ENCODE data around the gene SNCG.

The SNCG gene

DNA sequence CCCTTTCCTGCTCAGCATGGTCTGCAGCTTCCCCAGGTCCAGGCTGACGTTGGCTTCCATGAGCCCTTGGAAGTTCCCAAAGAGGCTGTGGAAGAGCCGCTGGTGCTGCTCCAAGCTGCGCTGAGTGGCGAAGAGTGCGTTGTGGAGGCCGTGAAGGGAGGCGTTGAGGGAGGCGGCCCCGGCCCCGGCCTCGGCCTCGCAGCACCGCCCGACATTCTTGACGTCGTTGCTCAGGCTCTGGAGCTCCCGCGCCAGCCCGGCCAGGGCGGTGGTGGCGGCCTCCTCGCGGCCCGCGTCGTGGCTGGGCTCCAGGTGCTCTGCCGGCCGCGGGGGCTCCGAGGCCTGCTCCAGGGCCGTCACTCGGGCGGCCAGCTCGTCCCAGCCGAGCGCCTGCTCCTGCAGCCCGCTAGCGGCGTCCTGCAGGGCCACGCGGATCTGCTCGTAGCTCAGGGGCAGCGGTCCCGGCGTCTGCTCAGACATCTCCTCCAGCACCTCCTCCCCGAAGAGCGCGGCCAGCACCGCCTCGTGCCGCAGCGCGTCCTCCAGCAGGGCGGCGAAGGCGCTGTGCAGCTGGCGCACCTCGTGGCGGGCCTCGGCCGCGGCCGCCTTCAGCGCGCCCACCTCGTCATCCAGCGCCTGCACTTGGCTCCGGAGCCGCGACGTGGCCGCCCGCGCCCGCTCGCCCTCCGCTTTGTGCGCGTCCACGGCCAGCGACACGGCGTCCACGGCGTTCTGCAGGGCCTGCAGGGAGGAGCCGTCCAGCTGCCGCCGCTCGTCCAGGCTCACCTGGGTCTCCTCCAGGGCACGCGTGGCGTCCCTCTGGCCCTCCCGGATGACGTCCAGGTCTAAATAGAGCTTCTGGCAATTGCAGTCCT lies 15.7 kb upstream of the SNCG start:
- TF ChIP-seq TAF1 (IDR thresholded peaks at IDR 0.05; ENCODE audit: borderline replicate concordance, insufficient read depth, low read length) (no peak), SIN3A (IDR thresholded peaks at IDR 0.05; ENCODE audit: borderline replicate concordance, insufficient read depth, low read length) (no peak), POLR2AphosphoS5 (IDR thresholded peaks at IDR 0.05; ENCODE audit: low read depth, low read length) (no peak), FOXP2 (optimal IDR thresholded peaks at IDR 0.05; ENCODE audit: borderline replicate concordance, extremely low read depth, extremely low read length, insufficient read depth) (no peak)
- TF ChIP-seq, protein P1, sequence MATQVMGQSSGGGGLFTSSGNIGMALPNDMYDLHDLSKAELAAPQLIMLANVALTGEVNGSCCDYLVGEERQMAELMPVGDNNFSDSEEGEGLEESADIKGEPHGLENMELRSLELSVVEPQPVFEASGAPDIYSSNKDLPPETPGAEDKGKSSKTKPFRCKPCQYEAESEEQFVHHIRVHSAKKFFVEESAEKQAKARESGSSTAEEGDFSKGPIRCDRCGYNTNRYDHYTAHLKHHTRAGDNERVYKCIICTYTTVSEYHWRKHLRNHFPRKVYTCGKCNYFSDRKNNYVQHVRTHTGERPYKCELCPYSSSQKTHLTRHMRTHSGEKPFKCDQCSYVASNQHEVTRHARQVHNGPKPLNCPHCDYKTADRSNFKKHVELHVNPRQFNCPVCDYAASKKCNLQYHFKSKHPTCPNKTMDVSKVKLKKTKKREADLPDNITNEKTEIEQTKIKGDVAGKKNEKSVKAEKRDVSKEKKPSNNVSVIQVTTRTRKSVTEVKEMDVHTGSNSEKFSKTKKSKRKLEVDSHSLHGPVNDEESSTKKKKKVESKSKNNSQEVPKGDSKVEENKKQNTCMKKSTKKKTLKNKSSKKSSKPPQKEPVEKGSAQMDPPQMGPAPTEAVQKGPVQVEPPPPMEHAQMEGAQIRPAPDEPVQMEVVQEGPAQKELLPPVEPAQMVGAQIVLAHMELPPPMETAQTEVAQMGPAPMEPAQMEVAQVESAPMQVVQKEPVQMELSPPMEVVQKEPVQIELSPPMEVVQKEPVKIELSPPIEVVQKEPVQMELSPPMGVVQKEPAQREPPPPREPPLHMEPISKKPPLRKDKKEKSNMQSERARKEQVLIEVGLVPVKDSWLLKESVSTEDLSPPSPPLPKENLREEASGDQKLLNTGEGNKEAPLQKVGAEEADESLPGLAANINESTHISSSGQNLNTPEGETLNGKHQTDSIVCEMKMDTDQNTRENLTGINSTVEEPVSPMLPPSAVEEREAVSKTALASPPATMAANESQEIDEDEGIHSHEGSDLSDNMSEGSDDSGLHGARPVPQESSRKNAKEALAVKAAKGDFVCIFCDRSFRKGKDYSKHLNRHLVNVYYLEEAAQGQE (IDR thresholded peaks at IDR 0.05; ENCODE audit: insufficient read depth in 1 of 2, low read depth in 2 of 2, low read length in 2 of 2), result no peak

DNA sequence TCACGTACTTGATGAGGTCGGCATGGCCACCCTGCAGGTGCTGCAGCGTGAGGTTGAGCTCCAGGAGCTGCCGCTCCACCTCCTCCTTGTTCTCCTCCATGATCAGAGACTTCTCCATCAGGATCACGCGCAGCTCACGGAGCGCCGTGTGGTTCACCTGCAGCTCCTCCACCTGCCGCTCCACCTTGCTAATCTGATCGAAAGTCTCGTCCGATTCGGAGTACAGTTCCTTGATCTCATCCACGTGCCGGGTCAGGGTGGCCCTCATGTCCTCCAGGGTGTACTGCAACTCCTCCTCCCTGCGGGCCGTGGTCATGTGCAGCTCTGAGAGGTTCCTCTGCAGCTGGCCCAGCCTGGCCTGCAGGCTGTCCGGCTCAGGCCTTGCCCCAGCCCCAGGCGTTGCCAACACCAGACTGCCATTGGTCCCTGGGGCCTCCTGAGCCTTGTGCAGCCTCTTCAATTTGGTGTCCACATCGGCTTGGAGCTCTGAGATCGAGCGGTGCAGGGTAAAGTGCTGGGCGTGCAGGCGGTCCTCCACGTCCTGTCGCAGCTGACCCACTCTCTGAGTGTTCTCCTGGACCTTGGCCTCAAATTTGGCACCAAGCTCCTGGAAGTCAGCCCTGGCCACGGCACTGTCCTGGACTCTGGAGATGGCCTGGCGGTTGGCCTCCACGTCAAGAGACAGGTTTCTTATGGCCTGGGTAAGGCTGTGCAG lies 14.9 kb upstream of the SNCG start:
- TF ChIP-seq SIN3A (IDR thresholded peaks at IDR 0.05; ENCODE audit: borderline replicate concordance, insufficient read depth, low read length) (no peak), TAF1 (IDR thresholded peaks at IDR 0.05; ENCODE audit: borderline replicate concordance, insufficient read depth, low read length) (no peak), POLR2AphosphoS5 (IDR thresholded peaks at IDR 0.05; ENCODE audit: low read depth, low read length) (no peak), FOXP2 (optimal IDR thresholded peaks at IDR 0.05; ENCODE audit: borderline replicate concordance, extremely low read depth, extremely low read length, insufficient read depth) (no peak)

DNA sequence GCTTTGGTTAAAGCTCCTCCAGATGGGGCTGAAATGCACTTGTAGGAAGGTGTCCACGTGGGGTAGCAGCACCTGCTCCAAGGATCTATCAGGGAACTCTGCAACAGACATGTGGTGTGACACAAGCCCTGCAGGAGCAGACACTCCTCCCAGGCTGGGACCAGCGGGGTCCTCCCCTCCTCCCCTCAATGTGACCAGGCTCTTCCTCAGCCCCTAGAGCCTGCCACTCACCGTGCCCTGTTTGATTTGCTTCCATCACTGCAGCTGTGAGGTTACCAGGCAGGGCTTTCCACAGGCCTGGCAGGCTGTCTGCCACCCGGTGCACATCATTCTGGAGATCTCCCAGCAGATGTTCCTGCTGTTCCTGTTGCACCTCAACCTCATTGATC lies 14.4 kb upstream of the SNCG start:
- TF ChIP-seq POLR2AphosphoS5 (IDR thresholded peaks at IDR 0.05; ENCODE audit: low read depth, low read length) (no peak), FOXP2 (optimal IDR thresholded peaks at IDR 0.05; ENCODE audit: borderline replicate concordance, extremely low read depth, extremely low read length, insufficient read depth) (no peak), TAF1 (IDR thresholded peaks at IDR 0.05; ENCODE audit: borderline replicate concordance, insufficient read depth, low read length) (no peak), SIN3A (IDR thresholded peaks at IDR 0.05; ENCODE audit: borderline replicate concordance, insufficient read depth, low read length) (no peak)
- TF ChIP-seq, protein P1 (IDR thresholded peaks at IDR 0.05; ENCODE audit: insufficient read depth in 1 of 2, low read depth in 2 of 2, low read length in 2 of 2), result no peak

DNA sequence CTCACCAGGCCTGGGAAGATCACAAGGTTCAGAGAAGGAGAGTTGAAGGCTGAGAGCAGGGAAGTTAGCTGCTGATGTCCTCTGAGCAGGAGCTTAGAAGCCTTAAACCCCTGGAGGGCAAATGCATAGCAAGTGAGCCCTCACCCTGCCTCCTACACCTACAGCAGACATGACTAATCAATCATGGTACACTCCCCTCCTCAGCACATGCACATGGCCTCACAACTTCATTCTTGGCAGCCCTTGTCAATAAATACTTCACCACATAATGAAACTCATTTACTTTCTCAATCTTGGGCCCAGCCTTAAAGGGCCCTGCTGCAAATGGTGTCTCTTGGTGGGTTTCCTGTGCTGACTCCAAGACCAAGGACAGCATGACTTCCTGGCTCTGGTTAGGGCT lies 13.9 kb upstream of the SNCG start:
- TF ChIP-seq TAF1 (IDR thresholded peaks at IDR 0.05; ENCODE audit: borderline replicate concordance, insufficient read depth, low read length) (no peak), POLR2AphosphoS5 (IDR thresholded peaks at IDR 0.05; ENCODE audit: low read depth, low read length) (no peak), FOXP2 (optimal IDR thresholded peaks at IDR 0.05; ENCODE audit: borderline replicate concordance, extremely low read depth, extremely low read length, insufficient read depth) (no peak), SIN3A (IDR thresholded peaks at IDR 0.05; ENCODE audit: borderline replicate concordance, insufficient read depth, low read length) (no peak)
- TF ChIP-seq, protein P1 (IDR thresholded peaks at IDR 0.05; ENCODE audit: insufficient read depth in 1 of 2, low read depth in 2 of 2, low read length in 2 of 2), result no peak

DNA sequence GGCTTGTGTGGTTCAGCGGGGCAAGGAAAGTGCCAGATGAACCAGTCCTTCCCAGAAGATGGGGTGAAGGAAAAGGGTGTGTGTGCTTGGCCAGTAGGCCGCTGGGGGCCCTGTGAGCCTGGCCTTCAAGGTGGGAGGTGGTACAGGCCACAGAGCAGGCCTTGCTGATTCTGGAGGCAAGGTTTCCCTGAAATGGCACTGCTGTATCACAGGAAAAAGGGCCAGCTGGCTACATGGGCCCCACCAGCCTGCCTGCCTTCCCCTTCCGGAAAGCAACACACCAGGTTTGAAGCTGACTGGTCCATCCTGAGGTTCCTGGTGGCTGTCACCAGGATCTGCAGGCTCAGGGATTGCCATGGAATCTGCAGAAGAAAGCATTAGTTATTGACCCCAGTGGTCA lies 13.5 kb upstream of the SNCG start:
- TF ChIP-seq SIN3A (IDR thresholded peaks at IDR 0.05; ENCODE audit: borderline replicate concordance, insufficient read depth, low read length), result no peak
- TF ChIP-seq FOXP2 (optimal IDR thresholded peaks at IDR 0.05; ENCODE audit: borderline replicate concordance, extremely low read depth, extremely low read length, insufficient read depth), result no peak
- no peak for TF ChIP-seq TAF1 (IDR thresholded peaks at IDR 0.05; ENCODE audit: borderline replicate concordance, insufficient read depth, low read length)
- TF ChIP-seq POLR2AphosphoS5 (IDR thresholded peaks at IDR 0.05; ENCODE audit: low read depth, low read length), result no peak
- TF ChIP-seq, protein P1 (IDR thresholded peaks at IDR 0.05; ENCODE audit: insufficient read depth in 1 of 2, low read depth in 2 of 2, low read length in 2 of 2), result no peak

Measured in PFSK-1 (cell line).